Gastrocnemius medialis (tissue), 4 donors: ENCODE results near the gene POC5.

Experiments used
- POLR2A ChIP-seq, 2 donors: fragments of 450-650 bp; IDR thresholded peaks; one replicate each; pipeline ENCODE4 v1.6.1; 2017; ENCODE audit warnings: antibody characterized with exemption in 2 of 2, mild to moderate bottlenecking in 2 of 2, moderate library complexity in 2 of 2
- TF ChIP-seq, protein P1 (sequence below), 5 experiments: fragments of 450-650 bp in 3 of 5; fragments of 200-600 bp in 2 of 5; sonication (generic) in 2 of 5; IDR thresholded peaks in 4 of 5; conservative IDR thresholded peaks in 1 of 5; 1 replicate in 4 of 5; 2 replicates in 1 of 5; pipeline ENCODE4 v1.5.1; 2016 to 2019; ENCODE audit warnings: antibody characterized with exemption in 5 of 5, mild to moderate bottlenecking in 3 of 5, moderate library complexity in 3 of 5

- TF ChIP-seq, protein P1, sequence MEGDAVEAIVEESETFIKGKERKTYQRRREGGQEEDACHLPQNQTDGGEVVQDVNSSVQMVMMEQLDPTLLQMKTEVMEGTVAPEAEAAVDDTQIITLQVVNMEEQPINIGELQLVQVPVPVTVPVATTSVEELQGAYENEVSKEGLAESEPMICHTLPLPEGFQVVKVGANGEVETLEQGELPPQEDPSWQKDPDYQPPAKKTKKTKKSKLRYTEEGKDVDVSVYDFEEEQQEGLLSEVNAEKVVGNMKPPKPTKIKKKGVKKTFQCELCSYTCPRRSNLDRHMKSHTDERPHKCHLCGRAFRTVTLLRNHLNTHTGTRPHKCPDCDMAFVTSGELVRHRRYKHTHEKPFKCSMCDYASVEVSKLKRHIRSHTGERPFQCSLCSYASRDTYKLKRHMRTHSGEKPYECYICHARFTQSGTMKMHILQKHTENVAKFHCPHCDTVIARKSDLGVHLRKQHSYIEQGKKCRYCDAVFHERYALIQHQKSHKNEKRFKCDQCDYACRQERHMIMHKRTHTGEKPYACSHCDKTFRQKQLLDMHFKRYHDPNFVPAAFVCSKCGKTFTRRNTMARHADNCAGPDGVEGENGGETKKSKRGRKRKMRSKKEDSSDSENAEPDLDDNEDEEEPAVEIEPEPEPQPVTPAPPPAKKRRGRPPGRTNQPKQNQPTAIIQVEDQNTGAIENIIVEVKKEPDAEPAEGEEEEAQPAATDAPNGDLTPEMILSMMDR (IDR thresholded peaks at IDR 0.05 in 4 of 5, conservative IDR thresholded peaks at IDR 0.05 in 1 of 5), result no peak
- no peak for TF ChIP-seq POLR2A (IDR thresholded peaks at IDR 0.05)
Observed at GRCh38 chr5:75723378-75723777, 6.1 kb upstream of the POC5 start.
